Raji (cell line): Measurements from ENCODE around the gene DMBT1.

Experiments used
- POLR2A ChIP-seq: IDR thresholded peaks from 2 replicates; pipeline ENCODE4 v1.6.1; 2011; ENCODE audit warnings: low read depth, low read length, control low read depth; ENCODE audit not compliant: insufficient read depth

The DMBT1 gene

GRCh38 chr10:122561792-122562191 is 1.2 kb downstream of the DMBT1 start:
- TF ChIP-seq POLR2A: no peak

- TF ChIP-seq POLR2A: no peak
Measured at GRCh38 chr10:122564980-122565379, 4.4 kb downstream of the DMBT1 start.

GRCh38 chr10:122565766-122566206 is 5.2 kb downstream of the DMBT1 start:
- no peak for TF ChIP-seq POLR2A

GRCh38 chr10:122566632-122567031 is 6.1 kb downstream of the DMBT1 start:
- TF ChIP-seq POLR2A: no peak

GRCh38 chr10:122567056-122567660 is 6.6 kb downstream of the DMBT1 start:
- TF ChIP-seq POLR2A: no peak

- TF ChIP-seq POLR2A: no peak
Measured at GRCh38 chr10:122568551-122568950, 8.0 kb downstream of the DMBT1 start.

- no peak for TF ChIP-seq POLR2A
Measured at GRCh38 chr10:122570920-122571319, 10.4 kb downstream of the DMBT1 start.

GRCh38 chr10:122571892-122572291 is 11.3 kb downstream of the DMBT1 start:
- no peak for TF ChIP-seq POLR2A

GRCh38 chr10:122575776-122576175 is 15.2 kb downstream of the DMBT1 start:
- TF ChIP-seq POLR2A: no peak

GRCh38 chr10:122576291-122576690 is 15.7 kb downstream of the DMBT1 start:
- no peak for TF ChIP-seq POLR2A

GRCh38 chr10:122577311-122577885 is 16.8 kb downstream of the DMBT1 start:
- TF ChIP-seq POLR2A: no peak

- no peak for TF ChIP-seq POLR2A
Measured at GRCh38 chr10:122587098-122587760, 26.7 kb downstream of the DMBT1 start.

GRCh38 chr10:122588381-122588780 is 27.8 kb downstream of the DMBT1 start:
- no peak for TF ChIP-seq POLR2A

- TF ChIP-seq POLR2A: no peak
Measured at GRCh38 chr10:122590153-122590552, 29.6 kb downstream of the DMBT1 start.

- no peak for TF ChIP-seq POLR2A
Measured at GRCh38 chr10:122591736-122592135, 31.2 kb downstream of the DMBT1 start.

- no peak for TF ChIP-seq POLR2A
Measured at GRCh38 chr10:122592161-122592560, 31.6 kb downstream of the DMBT1 start.
